ENCODE data around the gene SIK3.
"Not testable (repeated sequence)": the region's sequence is repeated elsewhere in the genome, so short reads cannot be mapped to it uniquely, and the experiment has no call there.

The SIK3 gene

DNA sequence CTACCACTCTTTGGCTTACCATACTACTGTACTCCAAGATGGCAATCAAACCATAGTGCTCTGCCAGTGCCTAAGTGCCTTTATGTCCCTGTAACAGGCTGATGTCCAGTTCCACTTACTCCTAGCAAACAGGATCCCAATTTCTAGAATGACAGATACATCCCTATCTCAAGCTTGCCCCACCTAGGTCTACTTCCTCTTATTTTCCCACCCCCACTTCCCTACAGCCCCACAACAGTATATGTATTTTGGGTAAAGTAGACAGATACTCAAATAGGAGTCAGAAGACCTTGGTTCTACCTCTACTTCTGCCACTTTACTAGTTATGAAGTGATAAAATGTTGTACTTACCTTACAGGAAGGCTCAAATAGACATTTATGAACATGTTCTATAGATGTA, 24.1 kb downstream of the SIK3 start:
- no peak for DNase-seq

DNA sequence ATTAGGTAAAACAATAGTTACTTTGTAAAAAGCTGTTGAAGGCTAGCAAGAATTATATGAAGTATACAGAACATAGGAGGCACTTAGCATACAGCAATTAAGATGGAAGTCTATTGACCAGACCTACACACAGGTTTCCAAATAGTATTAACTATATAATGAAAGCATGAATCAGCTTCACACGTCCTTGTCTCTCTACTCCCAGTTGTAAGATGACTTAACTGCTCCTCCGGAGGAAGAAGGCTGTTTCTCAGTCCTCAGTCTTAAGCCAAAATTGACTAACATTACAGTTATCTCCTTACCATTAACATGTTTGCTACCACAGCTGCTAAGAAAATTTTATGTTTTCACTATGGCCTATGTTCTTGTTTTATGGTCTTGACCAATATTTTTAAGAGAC, 24.7 kb downstream of the SIK3 start:
- DNase-seq = no peak

- peak; percentile 87 for DNase-seq
Measured at GRCh38 chr11:117072517-117073461, 25.4 kb downstream of the SIK3 start.

DNA sequence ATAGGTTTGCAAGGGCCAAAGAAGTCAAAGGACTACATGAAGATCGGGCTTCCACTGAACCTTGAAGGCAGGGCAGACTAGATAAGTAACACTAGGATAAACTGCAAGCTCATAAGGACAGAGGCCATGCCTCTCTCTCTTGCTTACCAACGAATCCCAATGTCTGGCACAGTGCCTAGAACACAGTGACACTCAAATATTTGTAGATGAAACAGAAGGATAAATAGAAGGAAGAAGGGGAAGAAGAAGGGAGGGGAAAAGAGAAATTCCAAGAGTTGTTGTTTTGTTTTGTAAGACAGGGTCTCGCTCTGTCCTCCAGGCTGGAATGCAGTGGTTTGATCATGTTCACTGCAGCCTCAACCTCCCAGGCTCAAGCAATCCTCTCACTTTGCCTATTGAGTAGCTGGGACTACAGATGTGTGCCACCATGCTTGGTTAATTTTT, 26.9 kb downstream of the SIK3 start:
- DNase-seq = no peak

DNA sequence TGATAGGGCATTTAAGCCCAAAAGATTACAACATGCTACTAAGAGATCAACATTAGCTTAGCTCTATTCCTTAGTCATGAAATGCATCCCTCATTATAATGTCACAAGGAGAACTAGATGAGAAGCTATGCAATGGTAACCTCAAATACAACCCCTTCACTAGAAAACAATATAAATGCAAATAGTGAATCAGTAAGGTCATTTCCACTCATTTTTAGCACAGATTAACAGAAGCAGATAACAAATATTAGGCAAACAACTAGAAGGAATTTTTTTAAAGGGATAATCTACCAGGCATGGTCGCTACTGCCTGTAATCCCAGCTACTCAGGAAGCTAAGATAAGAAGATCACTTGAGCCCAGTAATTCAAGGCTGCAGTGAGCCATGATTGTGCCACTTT, 28.2 kb downstream of the SIK3 start:
- DNase-seq = no peak

DNA sequence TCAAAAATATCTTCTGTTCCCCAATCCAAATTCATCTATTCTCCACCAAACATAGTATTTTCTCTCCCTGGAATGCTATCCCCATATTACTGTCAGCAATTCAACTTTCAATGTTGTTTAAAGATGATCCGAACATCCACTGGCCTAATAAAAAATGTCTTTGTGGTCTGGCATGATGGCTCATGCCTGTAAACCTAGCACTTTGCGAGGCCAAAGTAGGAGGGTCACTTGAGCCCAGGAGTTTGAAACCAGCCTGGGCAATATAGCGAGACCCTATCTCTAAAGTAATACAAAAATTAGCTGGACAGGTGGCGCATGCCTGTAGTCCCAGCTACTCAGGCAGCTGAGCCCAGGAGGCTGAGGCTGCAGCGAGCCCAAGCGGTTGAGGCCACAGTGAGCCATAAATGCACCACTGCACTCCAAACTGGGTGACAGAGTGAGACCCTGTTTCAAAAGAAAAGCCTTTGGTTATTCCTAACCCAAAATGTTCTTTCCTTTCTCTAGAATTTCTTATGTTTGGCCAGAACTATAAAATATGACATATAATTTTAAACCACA, 29.8 kb downstream of the SIK3 start:
- no peak for DNase-seq

DNA sequence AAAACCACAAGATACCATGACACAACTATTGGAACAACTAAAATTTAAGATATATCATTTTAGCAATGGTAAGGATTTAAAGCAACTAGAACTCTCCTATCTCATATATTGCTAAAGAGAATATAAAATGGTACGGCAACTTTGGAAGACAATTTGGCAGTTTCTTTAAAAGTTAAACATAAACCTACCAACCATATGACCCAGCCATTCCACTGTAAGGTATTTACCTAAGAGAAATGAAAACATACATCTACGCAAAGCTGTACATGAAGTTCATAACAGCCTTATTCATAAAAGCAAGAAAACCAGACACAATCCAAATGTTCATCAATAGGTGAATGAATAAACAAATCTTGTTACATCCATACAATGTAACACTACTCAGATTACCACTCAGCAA, 31.3 kb downstream of the SIK3 start:
- DNase-seq = no peak

DNA sequence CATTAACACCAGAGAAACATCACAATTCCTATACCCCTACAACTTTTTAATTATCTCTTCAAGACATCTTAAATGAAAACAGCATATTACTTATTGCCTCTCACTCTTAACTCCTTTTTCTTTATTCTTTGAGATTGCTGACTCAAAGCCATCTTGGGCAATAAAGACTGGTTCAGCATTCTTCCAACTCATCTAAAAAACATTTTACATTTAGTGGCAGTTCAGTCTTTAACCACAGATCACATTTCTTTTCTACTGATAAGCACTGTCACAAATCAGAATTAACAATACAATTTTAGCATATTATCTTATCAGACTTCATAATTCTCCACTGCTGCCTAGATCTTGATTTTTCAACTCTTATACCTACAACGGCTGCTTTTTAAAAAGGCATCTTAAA, 34.0 kb downstream of the SIK3 start:
- DNase-seq = peak; percentile 29

DNA sequence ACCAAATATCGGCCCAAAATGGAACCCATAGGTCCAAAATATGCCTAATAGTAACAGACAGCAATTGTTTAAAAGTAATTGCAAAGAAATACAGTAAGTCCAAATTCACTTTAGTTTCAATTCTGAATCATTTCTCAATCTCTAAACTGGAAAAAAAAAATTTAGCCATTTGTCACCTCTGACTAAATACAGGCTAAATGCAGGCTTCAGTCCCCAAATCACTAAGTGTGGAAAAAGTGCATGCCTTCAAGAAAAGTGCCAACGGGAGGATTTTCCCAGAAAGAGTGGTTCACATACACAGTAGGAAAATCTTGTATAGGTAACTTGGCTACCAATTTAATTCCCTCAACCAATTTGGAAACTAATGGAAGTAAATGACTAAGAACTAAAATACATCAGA, 35.7 kb downstream of the SIK3 start:
- DNase-seq = no peak

- no peak for DNase-seq
Measured at GRCh38 chr11:117061256-117061655, 37.0 kb downstream of the SIK3 start.

- no peak for DNase-seq
Measured at GRCh38 chr11:117059611-117060148, 38.5 kb downstream of the SIK3 start.

DNA sequence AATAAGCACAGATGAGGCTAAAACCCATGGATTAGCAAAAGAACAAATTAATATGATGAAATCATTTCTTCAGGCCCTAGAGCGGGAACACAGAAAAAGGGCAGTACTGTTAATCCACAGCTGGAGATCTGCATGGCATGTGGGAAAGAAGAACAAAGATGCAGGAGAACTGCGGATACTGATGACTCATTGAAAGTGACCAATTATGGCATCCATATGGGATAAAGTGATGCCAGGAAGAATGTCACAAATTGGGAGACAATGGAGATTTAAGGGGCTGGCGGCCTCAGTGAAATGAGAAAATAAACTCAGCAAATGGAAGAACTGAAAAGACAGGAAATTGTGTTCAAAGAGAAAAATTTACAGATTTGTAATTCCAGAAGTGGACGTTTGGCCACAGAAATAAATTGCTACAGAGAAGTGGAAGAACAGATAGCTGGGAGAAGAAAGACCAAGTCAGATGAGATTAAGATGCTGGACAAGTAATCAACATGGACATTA, 39.4 kb downstream of the SIK3 start:
- DNase-seq = no peak

DNA sequence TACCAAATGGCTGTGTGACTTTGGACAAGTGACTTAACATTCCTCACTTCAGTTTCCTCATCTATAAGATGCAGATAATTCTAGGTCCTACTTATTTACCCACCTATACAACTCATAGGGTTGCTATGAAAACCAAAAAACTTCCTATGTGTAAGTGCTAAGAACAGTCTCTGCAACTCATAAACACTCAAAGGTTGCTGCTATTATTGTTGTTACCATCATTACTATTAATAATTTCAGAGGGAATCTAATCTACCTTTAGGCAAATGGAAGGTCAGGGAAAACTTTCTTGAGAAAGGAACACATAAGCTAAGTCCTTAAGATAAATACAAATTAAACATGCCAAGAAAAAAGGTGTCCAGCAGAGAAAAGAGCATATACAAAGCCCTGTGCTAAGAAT, 40.5 kb downstream of the SIK3 start:
- no peak for DNase-seq

DNA sequence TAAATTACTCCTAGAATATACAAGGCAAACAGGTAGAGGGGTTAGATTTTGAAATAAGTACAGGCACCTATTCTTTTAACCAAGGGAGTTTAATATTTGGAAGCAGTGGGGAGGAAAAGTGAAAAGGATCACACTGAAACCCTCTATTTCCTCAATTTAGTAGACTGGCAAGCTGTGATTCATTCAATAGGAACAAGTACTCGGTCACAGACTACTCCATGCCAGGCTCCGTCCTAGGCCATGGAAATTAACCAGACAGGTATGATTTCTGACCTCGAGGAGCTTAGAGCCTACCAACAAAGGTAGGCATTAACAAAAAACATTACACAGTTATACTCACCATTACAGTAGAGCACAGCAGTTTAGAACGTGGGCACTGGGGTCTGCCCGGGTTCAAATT, 40.9 kb downstream of the SIK3 start:
- DNase-seq = no peak

DNA sequence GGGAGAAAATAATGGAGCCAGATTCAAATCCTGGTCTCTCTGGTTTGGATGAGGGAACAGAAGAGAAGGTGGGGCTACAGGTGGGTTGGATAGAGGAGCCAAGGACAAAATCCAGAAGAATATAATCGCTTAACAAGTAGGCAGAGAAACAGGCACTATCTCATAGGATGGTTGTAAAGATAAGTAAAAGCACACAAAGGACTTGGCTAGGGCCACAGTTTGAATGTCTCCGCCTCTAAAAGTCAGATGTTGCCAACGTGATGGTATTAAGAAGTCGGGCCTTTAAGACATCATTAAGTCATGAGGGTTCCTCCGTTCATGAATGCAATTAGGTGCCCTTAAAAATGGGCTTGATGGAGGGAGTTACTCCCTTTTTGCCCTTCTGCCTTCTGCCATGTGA, 42.8 kb downstream of the SIK3 start:
- DNase-seq = no peak

DNA sequence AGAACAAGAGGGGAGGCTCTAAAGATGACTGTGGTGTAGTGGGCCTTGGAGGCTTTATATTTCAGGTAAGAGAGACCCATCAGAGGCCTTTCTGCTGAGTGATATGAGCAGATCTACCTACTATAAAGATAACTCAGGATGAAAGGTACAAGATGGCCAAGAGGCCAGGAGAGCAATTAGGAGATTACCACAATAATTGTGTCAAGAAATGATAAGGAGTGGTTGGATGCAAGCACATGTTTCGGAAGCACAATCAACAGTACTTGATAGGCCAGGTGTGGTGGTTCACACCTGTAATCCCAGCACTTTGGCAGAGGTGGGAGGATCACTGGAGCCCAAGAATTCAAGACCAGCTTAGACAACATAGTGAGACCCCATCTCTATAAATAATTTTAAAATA, 43.8 kb downstream of the SIK3 start:
- no peak for DNase-seq

GRCh38 chr11:117052196-117053149, 45.8 kb downstream of the SIK3 start:
- no peak for DNase-seq

GRCh38 chr11:117050121-117050520, 48.1 kb downstream of the SIK3 start:
- not testable (repeated sequence) for DNase-seq

- not testable (repeated sequence) for DNase-seq
Measured at GRCh38 chr11:117046627-117047026, 51.6 kb downstream of the SIK3 start.

DNA sequence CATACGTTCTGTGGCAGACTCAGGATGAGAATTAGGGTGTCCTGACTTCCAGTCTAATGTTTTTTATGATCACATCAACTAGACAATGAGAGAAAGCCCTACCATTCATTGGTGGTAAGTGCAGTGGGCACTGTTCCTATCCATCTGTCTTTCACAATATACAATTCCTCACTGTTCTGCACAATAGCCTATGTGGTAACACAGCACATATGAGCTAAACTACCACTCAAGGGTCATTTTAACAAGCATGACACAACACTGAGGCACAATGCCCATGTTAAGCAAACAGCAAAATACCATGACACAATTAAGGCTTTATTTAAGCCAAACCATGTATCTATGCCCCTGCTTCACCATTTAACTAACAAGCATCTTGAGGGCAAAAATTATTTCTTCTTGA, 52.3 kb downstream of the SIK3 start:
- DNase-seq = peak; percentile 13

GRCh38 chr11:117045196-117045595, 53.0 kb downstream of the SIK3 start:
- DNase-seq = peak; percentile 48

DNA sequence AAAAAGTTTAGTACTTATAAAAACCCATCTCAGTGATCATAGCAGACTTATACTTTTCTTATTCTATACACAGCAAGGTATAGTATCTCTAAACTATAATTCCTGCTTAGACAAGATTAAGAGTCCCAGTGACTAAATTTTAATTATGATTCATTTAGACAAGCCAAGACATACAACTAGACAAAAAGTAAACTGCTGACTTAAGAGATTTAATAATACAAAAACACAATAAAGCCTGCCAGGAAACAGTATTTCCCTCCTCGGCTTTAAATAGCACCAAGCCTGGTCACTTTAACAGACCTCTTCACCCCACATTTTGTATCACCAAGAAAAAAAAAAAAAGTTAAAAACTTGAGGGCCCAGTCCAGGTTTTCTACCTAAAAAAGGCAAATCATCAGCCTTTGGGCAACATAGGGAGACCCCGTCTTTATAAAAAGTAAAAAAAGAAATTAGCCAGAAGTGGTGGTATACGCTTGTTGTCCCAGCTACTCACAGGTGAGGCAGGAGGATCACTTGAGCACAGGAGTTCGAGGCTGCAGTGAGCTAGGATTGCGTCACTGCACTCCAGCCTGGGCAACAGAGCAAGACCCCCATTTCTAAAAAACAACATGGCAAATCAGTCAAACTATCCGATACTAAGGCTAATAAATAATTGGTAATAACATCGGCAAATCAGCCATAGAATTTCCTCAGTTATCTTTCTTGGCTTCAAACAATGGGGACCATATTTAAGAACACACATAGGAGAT, 53.8 kb downstream of the SIK3 start:
- DNase-seq = no peak
